ENCODE measurements around the gene PLEKHG2.
"Not testable (repeated sequence)": the region's sequence is repeated elsewhere in the genome, so short reads cannot be mapped to it uniquely, and the experiment has no call there.

The PLEKHG2 gene

GRCh38 chr19:39412100-39412866 lies at the start of gene PLEKHG2:
Gene PLEKHG2, plus strand, starts transcription at chr19:39412669. Its CDS starts 1,418 bp downstream, at chr19:39414087.
- DNase-seq, result peak; percentile 98

- DNase-seq, result no peak
Measured at GRCh38 chr19:39362682-39363657, 49.5 kb upstream of the PLEKHG2 start.

GRCh38 chr19:39363901-39364457 lies 48.5 kb upstream of the PLEKHG2 start:
- no peak for DNase-seq

- DNase-seq, result no peak
Measured at GRCh38 chr19:39365531-39365930, 46.9 kb upstream of the PLEKHG2 start.

GRCh38 chr19:39369200-39369599 lies 43.3 kb upstream of the PLEKHG2 start:
- no peak for DNase-seq

- no peak for DNase-seq
Measured at GRCh38 chr19:39370735-39371134, 41.7 kb upstream of the PLEKHG2 start.

- DNase-seq, result no peak
Measured at GRCh38 chr19:39372047-39372802, 40.2 kb upstream of the PLEKHG2 start.

- DNase-seq, result no peak
Measured at GRCh38 chr19:39372941-39373340, 39.5 kb upstream of the PLEKHG2 start.

GRCh38 chr19:39375929-39376328 lies 36.5 kb upstream of the PLEKHG2 start:
- no peak for DNase-seq

GRCh38 chr19:39377373-39378362 lies 34.8 kb upstream of the PLEKHG2 start:
- no peak for DNase-seq

GRCh38 chr19:39379366-39379765 lies 33.1 kb upstream of the PLEKHG2 start:
- not testable (repeated sequence) for DNase-seq

GRCh38 chr19:39379865-39380396 lies 32.5 kb upstream of the PLEKHG2 start:
- DNase-seq, result no peak

- DNase-seq, result no peak
Measured at GRCh38 chr19:39380521-39381502, 31.7 kb upstream of the PLEKHG2 start.

- DNase-seq, result no peak
Measured at GRCh38 chr19:39381910-39382611, 30.4 kb upstream of the PLEKHG2 start.

GRCh38 chr19:39382991-39383828 lies 29.3 kb upstream of the PLEKHG2 start:
- DNase-seq, result no peak

GRCh38 chr19:39384839-39385568 lies 27.5 kb upstream of the PLEKHG2 start:
- no peak for DNase-seq

GRCh38 chr19:39385629-39386411 lies 26.6 kb upstream of the PLEKHG2 start:
- no peak for DNase-seq
